Measurements from ENCODE around the gene ZMIZ1. TPM values are rescaled to one million over a fixed set of nuclear protein-coding genes. Genes with fewer than 3 reads are reported as not detected.

The ZMIZ1 gene
- total and polyA plus RNA-seq, 5 donors from 2014 or later = 1.5 to 34.8 (median 2.2) TPM

GRCh38 chr10:79320820-79321493, 252.2 kb downstream of the ZMIZ1 start:
- Mint-ChIP-seq H3K4me3 (peak overlapping the region in 1 of 4 donors; percentile 52), H3K36me3 (no peaks in the 10 kb centered on the region)
- no peak for DNase-seq

GRCh38 chr10:79321494-79321882, 252.7 kb downstream of the ZMIZ1 start:
- peaks cover 24 to 83% (median 69%) of the 10 kb centered on the region in 4 donors for H3K4me1 Mint-ChIP-seq
- H3K4me3 Mint-ChIP-seq = peak overlapping the region in 1 of 4 donors; percentile 52
- ATAC-seq (ENCODE audit: low read depth in 2 of 2) = no peak
- no peaks in the 10 kb centered on the region for H3K36me3 Mint-ChIP-seq
- H3K9me3 Mint-ChIP-seq = peaks cover 0 to 9% (median 2%) of the 10 kb centered on the region in 7 donors
- H3K27me3 Mint-ChIP-seq = peaks cover 9% of the 10 kb centered on the region
- H3K36me3 ChIP-seq (ENCODE audit: control insufficient read depth, insufficient read depth, low read length) = no peaks in the 10 kb centered on the region
- no peak overlapping the region for H3K27ac ChIP-seq (ENCODE audit: insufficient read depth, low read length, poor library complexity, severe bottlenecking)
- H3K27ac Mint-ChIP-seq = peak overlapping the region in 1 of 3 donors; percentile 97
- H3K27me3 ChIP-seq (ENCODE audit: control insufficient read depth, insufficient read depth, low read length) = no peaks in the 10 kb centered on the region
- no peaks in the 10 kb centered on the region for H3K9me3 ChIP-seq (ENCODE audit: control insufficient read depth in 2 of 2, low read length in 2 of 2)
- DNase-seq = no peak
- H3K4me1 ChIP-seq (ENCODE audit: control insufficient read depth, insufficient read depth, low read length, poor library complexity, severe bottlenecking) = peaks cover 66% of the 10 kb centered on the region
- no peak overlapping the region for H3K4me3 ChIP-seq (ENCODE audit: low read depth, low read length)

More at GRCh38 chr10:79320820-79321493, 252.2 kb downstream of the ZMIZ1 start:
- H3K27me3 Mint-ChIP-seq = peaks cover 9% of the 10 kb centered on the region
- peak overlapping the region in 2 of 3 donors; percentile 56 to 81 for H3K27ac Mint-ChIP-seq
- peaks cover 0 to 9% (median 2%) of the 10 kb centered on the region in 7 donors for H3K9me3 Mint-ChIP-seq
- Histone ChIP-seq H3K36me3 (ENCODE audit: control insufficient read depth, insufficient read depth, low read length) (no peaks in the 10 kb centered on the region), H3K27ac (ENCODE audit: insufficient read depth, low read length, poor library complexity, severe bottlenecking) (no peak overlapping the region), H3K4me1 (ENCODE audit: control insufficient read depth, insufficient read depth, low read length, poor library complexity, severe bottlenecking) (peaks cover 71% of the 10 kb centered on the region), H3K9me3 (ENCODE audit: control insufficient read depth in 2 of 2, low read length in 2 of 2) (no peaks in the 10 kb centered on the region), H3K27me3 (ENCODE audit: control insufficient read depth, insufficient read depth, low read length) (no peaks in the 10 kb centered on the region), H3K4me3 (ENCODE audit: low read depth, low read length) (no peak overlapping the region)
- H3K4me1 Mint-ChIP-seq = peaks cover 26 to 88% (median 73%) of the 10 kb centered on the region in 4 donors
- no peak for ATAC-seq (ENCODE audit: low read depth in 2 of 2)

- Mint-ChIP-seq H3K4me1 (peaks cover 24 to 79% (median 64%) of the 10 kb centered on the region in 4 donors), H3K4me3 (peak overlapping the region in 3 of 4 donors; percentile 10 to 75 (median 52)), H3K9me3 (peaks cover 0 to 9% (median 2%) of the 10 kb centered on the region in 7 donors), H3K36me3 (no peaks in the 10 kb centered on the region), H3K27me3 (peaks cover 9% of the 10 kb centered on the region), H3K27ac (peak overlapping the region in 2 of 3 donors; percentile 88 to 97)
- no peaks in the 10 kb centered on the region for H3K27me3 ChIP-seq (ENCODE audit: control insufficient read depth, insufficient read depth, low read length)
- H3K4me3 ChIP-seq (ENCODE audit: low read depth, low read length) = no peak overlapping the region
- no peak for ATAC-seq (ENCODE audit: low read depth in 2 of 2)
- H3K27ac ChIP-seq (ENCODE audit: insufficient read depth, low read length, poor library complexity, severe bottlenecking) = peak overlapping the region; percentile 67
- H3K36me3 ChIP-seq (ENCODE audit: control insufficient read depth, insufficient read depth, low read length) = no peaks in the 10 kb centered on the region
- no peak for DNase-seq
- H3K4me1 ChIP-seq (ENCODE audit: control insufficient read depth, insufficient read depth, low read length, poor library complexity, severe bottlenecking) = peaks cover 61% of the 10 kb centered on the region
- H3K9me3 ChIP-seq (ENCODE audit: control insufficient read depth in 2 of 2, low read length in 2 of 2) = no peaks in the 10 kb centered on the region
Measured at GRCh38 chr10:79321951-79322350, 253.2 kb downstream of the ZMIZ1 start.

- DNase-seq (peak; percentile 51 to 91 (median 78)), ATAC-seq (ENCODE audit: low read depth in 2 of 2) (peak; percentile 87 to 91)
- peak overlapping the region; percentile 51 for H3K4me3 ChIP-seq (ENCODE audit: low read depth, low read length)
- H3K27me3 ChIP-seq (ENCODE audit: control insufficient read depth, insufficient read depth, low read length) = no peaks in the 10 kb centered on the region
- H3K27ac Mint-ChIP-seq = peak overlapping the region; percentile 88 to 97 (median 90)
- peaks cover 52% of the 10 kb centered on the region for H3K4me1 ChIP-seq (ENCODE audit: control insufficient read depth, insufficient read depth, low read length, poor library complexity, severe bottlenecking)
- H3K4me3 Mint-ChIP-seq = peak overlapping the region; percentile 75 to 84 (median 82)
- H3K9me3 Mint-ChIP-seq = peaks cover 0 to 9% (median 0%) of the 10 kb centered on the region in 7 donors
- H3K9me3 ChIP-seq (ENCODE audit: control insufficient read depth in 2 of 2, low read length in 2 of 2) = no peaks in the 10 kb centered on the region
- no peaks in the 10 kb centered on the region for H3K36me3 Mint-ChIP-seq
- H3K36me3 ChIP-seq (ENCODE audit: control insufficient read depth, insufficient read depth, low read length) = no peaks in the 10 kb centered on the region
- H3K27me3 Mint-ChIP-seq = peaks cover 1% of the 10 kb centered on the region
- peaks cover 18 to 69% (median 56%) of the 10 kb centered on the region in 4 donors for H3K4me1 Mint-ChIP-seq
- H3K27ac ChIP-seq (ENCODE audit: insufficient read depth, low read length, poor library complexity, severe bottlenecking) = peak overlapping the region; percentile 67
Measured at GRCh38 chr10:79322616-79323543, 254.1 kb downstream of the ZMIZ1 start.

- H3K4me3 ChIP-seq (ENCODE audit: low read depth, low read length) = peak overlapping the region; percentile 13
- H3K27me3 ChIP-seq (ENCODE audit: control insufficient read depth, insufficient read depth, low read length) = no peaks in the 10 kb centered on the region
- ATAC-seq (ENCODE audit: low read depth in 2 of 2) = no peak
- no peaks in the 10 kb centered on the region for H3K36me3 ChIP-seq (ENCODE audit: control insufficient read depth, insufficient read depth, low read length)
- DNase-seq = no peak
- Mint-ChIP-seq H3K4me1 (peaks cover 18 to 62% (median 49%) of the 10 kb centered on the region in 4 donors), H3K36me3 (no peaks in the 10 kb centered on the region), H3K4me3 (peak overlapping the region in 3 of 4 donors; percentile 75 to 84 (median 82)), H3K27ac (peak overlapping the region; percentile 38 to 90 (median 88)), H3K27me3 (no peaks in the 10 kb centered on the region), H3K9me3 (peaks cover 0 to 9% (median 0%) of the 10 kb centered on the region in 7 donors)
- H3K27ac ChIP-seq (ENCODE audit: insufficient read depth, low read length, poor library complexity, severe bottlenecking) = peak overlapping the region; percentile 67
- no peaks in the 10 kb centered on the region for H3K9me3 ChIP-seq (ENCODE audit: control insufficient read depth in 2 of 2, low read length in 2 of 2)
- peaks cover 45% of the 10 kb centered on the region for H3K4me1 ChIP-seq (ENCODE audit: control insufficient read depth, insufficient read depth, low read length, poor library complexity, severe bottlenecking)
Measured at GRCh38 chr10:79323602-79324001, 254.8 kb downstream of the ZMIZ1 start.

GRCh38 chr10:79324032-79324695, 255.4 kb downstream of the ZMIZ1 start:
- no peaks in the 10 kb centered on the region for H3K27me3 ChIP-seq (ENCODE audit: control insufficient read depth, insufficient read depth, low read length)
- peak overlapping the region in 1 of 3 donors; percentile 10 for H3K27ac Mint-ChIP-seq
- no peak for ATAC-seq (ENCODE audit: low read depth in 2 of 2)
- H3K36me3 Mint-ChIP-seq = no peaks in the 10 kb centered on the region
- H3K4me3 Mint-ChIP-seq = peak overlapping the region in 1 of 4 donors; percentile 84
- H3K9me3 Mint-ChIP-seq = peaks cover 0 to 5% (median 0%) of the 10 kb centered on the region in 7 donors
- no peak for DNase-seq
- H3K27me3 Mint-ChIP-seq = no peaks in the 10 kb centered on the region
- peaks cover 39% of the 10 kb centered on the region for H3K4me1 ChIP-seq (ENCODE audit: control insufficient read depth, insufficient read depth, low read length, poor library complexity, severe bottlenecking)
- H3K9me3 ChIP-seq (ENCODE audit: control insufficient read depth in 2 of 2, low read length in 2 of 2) = no peaks in the 10 kb centered on the region
- no peak overlapping the region for H3K27ac ChIP-seq (ENCODE audit: insufficient read depth, low read length, poor library complexity, severe bottlenecking)
- H3K4me3 ChIP-seq (ENCODE audit: low read depth, low read length) = no peak overlapping the region
- peaks cover 18 to 57% (median 43%) of the 10 kb centered on the region in 4 donors for H3K4me1 Mint-ChIP-seq
- H3K36me3 ChIP-seq (ENCODE audit: control insufficient read depth, insufficient read depth, low read length) = no peaks in the 10 kb centered on the region

Measured in CD4-positive, CD25-positive, alpha-beta regulatory T cell (primary cell).